NCI-H82 treated with DMSO at 0.1 percent for 48 hours (cell line): ENCODE results near the gene DIS3L2.
"Not testable (repeated sequence)": the region's sequence is repeated elsewhere in the genome, so short reads cannot be mapped to it uniquely, and the experiment has no call there.

ENCODE experiments used
- DNase-seq: peaks from one replicate; lab custom pipeline; 2025; ENCODE audit not compliant: unreplicated experiment; lab: John Stamatoyannopoulos, UW

DIS3L2 gene

GRCh38 chr2:232342635-232343565 is 381.4 kb downstream of the DIS3L2 start:
- no peak for DNase-seq

GRCh38 chr2:232343821-232344220 is 382.3 kb downstream of the DIS3L2 start:
- DNase-seq, result no peak

- DNase-seq, result no peak
Observed at GRCh38 chr2:232345251-232345650, 383.7 kb downstream of the DIS3L2 start.

GRCh38 chr2:232347369-232347768 is 385.9 kb downstream of the DIS3L2 start:
- no peak for DNase-seq

GRCh38 chr2:232348936-232349335 is 387.4 kb downstream of the DIS3L2 start:
- DNase-seq, result no peak

GRCh38 chr2:232349546-232349945 is 388.0 kb downstream of the DIS3L2 start:
- DNase-seq, result no peak

- no peak for DNase-seq
Observed at GRCh38 chr2:232349946-232350635, 388.6 kb downstream of the DIS3L2 start.

- no peak for DNase-seq
Observed at GRCh38 chr2:232350804-232351685, 389.5 kb downstream of the DIS3L2 start.

- DNase-seq, result no peak
Observed at GRCh38 chr2:232351686-232352510, 390.4 kb downstream of the DIS3L2 start.

- no peak for DNase-seq
Observed at GRCh38 chr2:232352511-232353091, 391.1 kb downstream of the DIS3L2 start.

- DNase-seq, result no peak
Observed at GRCh38 chr2:232353096-232353495, 391.6 kb downstream of the DIS3L2 start.

- DNase-seq, result no peak
Observed at GRCh38 chr2:232353660-232354059, 392.1 kb downstream of the DIS3L2 start.

GRCh38 chr2:232354069-232354468 is 392.6 kb downstream of the DIS3L2 start:
- no peak for DNase-seq

GRCh38 chr2:232361646-232362045 is 400.1 kb downstream of the DIS3L2 start:
- no peak for DNase-seq

- no peak for DNase-seq
Observed at GRCh38 chr2:232362174-232362900, 400.8 kb downstream of the DIS3L2 start.

- DNase-seq, result not testable (repeated sequence)
Observed at GRCh38 chr2:232363064-232363783, 401.7 kb downstream of the DIS3L2 start.

- no peak for DNase-seq
Observed at GRCh38 chr2:232363784-232364615, 402.5 kb downstream of the DIS3L2 start.
